ENCODE results near the gene KRTAP3-3.

The KRTAP3-3 gene

DNA sequence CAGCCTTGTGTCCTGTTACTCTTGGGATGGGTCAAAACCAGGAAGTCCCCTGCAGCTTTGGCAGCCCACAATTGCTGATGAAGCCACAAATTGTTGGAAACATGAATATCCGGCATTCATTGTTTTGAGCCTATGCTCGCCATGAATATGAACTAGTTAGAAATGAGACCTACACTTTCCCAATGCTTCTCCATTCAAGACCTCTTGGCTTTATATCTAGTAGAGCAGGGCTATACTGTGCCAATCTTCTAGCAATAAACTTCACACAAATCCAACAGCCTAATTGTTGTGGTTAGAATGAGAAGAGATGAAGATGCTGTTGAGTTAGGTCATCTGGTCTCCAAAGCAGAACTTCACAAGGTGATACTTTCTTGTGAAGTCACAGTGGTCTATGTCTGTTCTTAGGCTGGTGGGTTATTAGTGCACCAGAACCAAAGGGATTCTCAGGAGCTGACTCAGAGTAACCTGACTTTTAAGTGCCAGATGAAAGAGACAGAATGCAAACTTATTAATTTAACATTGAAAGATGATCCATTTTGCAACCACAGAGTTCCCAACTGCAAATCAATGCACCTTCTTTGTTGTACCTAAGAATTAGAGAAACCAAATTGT, 42.8 kb downstream of the KRTAP3-3 start:
- Histone ChIP-seq H3K36me3 (ENCODE audit: insufficient read depth, low read length) (no peaks in the 10 kb centered on the region), H3K4me3 (no peak overlapping the region), H3K9ac (ENCODE audit: insufficient read length) (no peak overlapping the region), H3K9me3 (ENCODE audit: low read depth, low read length) (no peaks in the 10 kb centered on the region), H3K27ac (no peak overlapping the region)
- TF ChIP-seq FOXP2 (optimal IDR thresholded peaks at IDR 0.05; ENCODE audit: control extremely low read depth, extremely low read length, insufficient read depth): no peak
- no peak for TF ChIP-seq POLR2AphosphoS5 (IDR thresholded peaks at IDR 0.05; ENCODE audit: borderline replicate concordance, low read depth, low read length)
- no peak for TF ChIP-seq EZH2 (IDR thresholded peaks at IDR 0.05)
- DNase-seq (ENCODE audit: low read depth, low spot score): no peak

- H3K9ac ChIP-seq (ENCODE audit: insufficient read length): no peak overlapping the region
- H3K9me3 ChIP-seq (ENCODE audit: low read depth, low read length): no peaks in the 10 kb centered on the region
- H3K27ac ChIP-seq: no peak overlapping the region
- no peaks in the 10 kb centered on the region for H3K36me3 ChIP-seq (ENCODE audit: insufficient read depth, low read length)
- H3K4me3 ChIP-seq: no peak overlapping the region
- TF ChIP-seq EZH2 (IDR thresholded peaks at IDR 0.05) (no peak), FOXP2 (optimal IDR thresholded peaks at IDR 0.05; ENCODE audit: control extremely low read depth, extremely low read length, insufficient read depth) (no peak), POLR2AphosphoS5 (IDR thresholded peaks at IDR 0.05; ENCODE audit: borderline replicate concordance, low read depth, low read length) (no peak)
- no peak for DNase-seq (ENCODE audit: low read depth, low spot score)
Observed at GRCh38 chr17:40950176-40950575, 43.8 kb downstream of the KRTAP3-3 start.

GRCh38 chr17:40949418-40949817, 44.5 kb downstream of the KRTAP3-3 start:
- Histone ChIP-seq H3K36me3 (ENCODE audit: insufficient read depth, low read length) (no peaks in the 10 kb centered on the region), H3K9ac (ENCODE audit: insufficient read length) (no peak overlapping the region), H3K4me3 (no peak overlapping the region), H3K9me3 (ENCODE audit: low read depth, low read length) (no peaks in the 10 kb centered on the region), H3K27ac (no peak overlapping the region)
- DNase-seq (ENCODE audit: low read depth, low spot score): no peak
- TF ChIP-seq FOXP2 (optimal IDR thresholded peaks at IDR 0.05; ENCODE audit: control extremely low read depth, extremely low read length, insufficient read depth) (no peak), EZH2 (IDR thresholded peaks at IDR 0.05) (no peak), POLR2AphosphoS5 (IDR thresholded peaks at IDR 0.05; ENCODE audit: borderline replicate concordance, low read depth, low read length) (no peak)

- Histone ChIP-seq H3K4me3 (no peak overlapping the region), H3K36me3 (ENCODE audit: insufficient read depth, low read length) (no peaks in the 10 kb centered on the region), H3K27ac (no peak overlapping the region), H3K9ac (ENCODE audit: insufficient read length) (no peak overlapping the region), H3K9me3 (ENCODE audit: low read depth, low read length) (no peaks in the 10 kb centered on the region)
- DNase-seq (ENCODE audit: low read depth, low spot score): no peak
- TF ChIP-seq EZH2 (IDR thresholded peaks at IDR 0.05): no peak
- TF ChIP-seq POLR2AphosphoS5 (IDR thresholded peaks at IDR 0.05; ENCODE audit: borderline replicate concordance, low read depth, low read length): no peak
- TF ChIP-seq FOXP2 (optimal IDR thresholded peaks at IDR 0.05; ENCODE audit: control extremely low read depth, extremely low read length, insufficient read depth): no peak
Observed at GRCh38 chr17:40947929-40948328, 46.0 kb downstream of the KRTAP3-3 start.

- no peaks in the 10 kb centered on the region for H3K36me3 ChIP-seq (ENCODE audit: insufficient read depth, low read length)
- H3K4me3 ChIP-seq: no peak overlapping the region
- H3K9me3 ChIP-seq (ENCODE audit: low read depth, low read length): no peaks in the 10 kb centered on the region
- H3K9ac ChIP-seq (ENCODE audit: insufficient read length): no peak overlapping the region
- no peak for DNase-seq (ENCODE audit: low read depth, low spot score)
- H3K27ac ChIP-seq: no peak overlapping the region
- TF ChIP-seq POLR2AphosphoS5 (IDR thresholded peaks at IDR 0.05; ENCODE audit: borderline replicate concordance, low read depth, low read length) (no peak), EZH2 (IDR thresholded peaks at IDR 0.05) (no peak), FOXP2 (optimal IDR thresholded peaks at IDR 0.05; ENCODE audit: control extremely low read depth, extremely low read length, insufficient read depth) (no peak)
Observed at GRCh38 chr17:40945414-40945813, 48.5 kb downstream of the KRTAP3-3 start.

GRCh38 chr17:40944531-40944930, 49.4 kb downstream of the KRTAP3-3 start:
- TF ChIP-seq FOXP2 (optimal IDR thresholded peaks at IDR 0.05; ENCODE audit: control extremely low read depth, extremely low read length, insufficient read depth) (no peak), POLR2AphosphoS5 (IDR thresholded peaks at IDR 0.05; ENCODE audit: borderline replicate concordance, low read depth, low read length) (no peak), EZH2 (IDR thresholded peaks at IDR 0.05) (no peak)
- DNase-seq (ENCODE audit: low read depth, low spot score): no peak
- Histone ChIP-seq H3K9ac (ENCODE audit: insufficient read length) (no peak overlapping the region), H3K9me3 (ENCODE audit: low read depth, low read length) (no peaks in the 10 kb centered on the region), H3K4me3 (no peak overlapping the region), H3K27ac (no peak overlapping the region), H3K36me3 (ENCODE audit: insufficient read depth, low read length) (no peaks in the 10 kb centered on the region)
